Measurements from ENCODE around the gene SLX1A.
"Not testable (repeated sequence)": the region's sequence is repeated elsewhere in the genome, so short reads cannot be mapped to it uniquely, and the experiment has no call there.

The SLX1A gene

GRCh38 chr16:30173054-30173453 lies 20.6 kb upstream of the SLX1A start:
- TF ChIP-seq CTCF (conservative IDR thresholded peaks at IDR 0.05; ENCODE audit: control insufficient read depth, insufficient read depth, low read depth, low read length): no peak
- H3K4me3 ChIP-seq (ENCODE audit: control insufficient read depth, low read depth, low read length): no peak overlapping the region
- DNase-seq (ENCODE audit: low read depth): no peak

- not testable (repeated sequence) for DNase-seq (ENCODE audit: low read depth); H3K4me3 ChIP-seq (ENCODE audit: control insufficient read depth, low read depth, low read length)
These were observed 16.8 kb upstream of the SLX1A start for GRCh38 chr16:30176876-30177275.

- DNase-seq (ENCODE audit: low read depth): no peak
- no peak overlapping the region for H3K4me3 ChIP-seq (ENCODE audit: control insufficient read depth, low read depth, low read length)
- TF ChIP-seq CTCF (conservative IDR thresholded peaks at IDR 0.05; ENCODE audit: control insufficient read depth, insufficient read depth, low read depth, low read length): no peak
These were observed 14.5 kb upstream of the SLX1A start for GRCh38 chr16:30179195-30179594.

GRCh38 chr16:30179931-30180330 lies 13.7 kb upstream of the SLX1A start:
- TF ChIP-seq CTCF (conservative IDR thresholded peaks at IDR 0.05; ENCODE audit: control insufficient read depth, insufficient read depth, low read depth, low read length): no peak
- DNase-seq (ENCODE audit: low read depth): no peak
- H3K4me3 ChIP-seq (ENCODE audit: control insufficient read depth, low read depth, low read length): no peak overlapping the region

- TF ChIP-seq CTCF (conservative IDR thresholded peaks at IDR 0.05; ENCODE audit: control insufficient read depth, insufficient read depth, low read depth, low read length): no peak
- H3K4me3 ChIP-seq (ENCODE audit: control insufficient read depth, low read depth, low read length): no peak overlapping the region
- no peak for DNase-seq (ENCODE audit: low read depth)
These were observed 12.9 kb upstream of the SLX1A start for GRCh38 chr16:30180741-30181140.

- H3K4me3 ChIP-seq (ENCODE audit: control insufficient read depth, low read depth, low read length): peak within 1 kb of the TSS; percentile 55
- TF ChIP-seq CTCF (conservative IDR thresholded peaks at IDR 0.05; ENCODE audit: control insufficient read depth, insufficient read depth, low read depth, low read length): no peak
- peak; percentile 64 for DNase-seq (ENCODE audit: low read depth)
These were observed 10.2 kb upstream of the SLX1A start, which contains the start of gene CORO1A for GRCh38 chr16:30183233-30184095. Gene CORO1A (plus strand): TSS chr16:30183602. CDS start chr16:30185210, 1,608 bp downstream.

- no peak for TF ChIP-seq CTCF (conservative IDR thresholded peaks at IDR 0.05; ENCODE audit: control insufficient read depth, insufficient read depth, low read depth, low read length)
- no peak for DNase-seq (ENCODE audit: low read depth)
- H3K4me3 ChIP-seq (ENCODE audit: control insufficient read depth, low read depth, low read length): peak overlapping the region; percentile 6
These were observed 9.4 kb upstream of the SLX1A start for GRCh38 chr16:30184096-30184890.

All from fibroblast of mammary gland (primary cell).